Mucosa of descending colon (tissue), 3 donors: ENCODE measurements around the gene GAA. TPM values are rescaled to one million over a fixed set of nuclear protein-coding genes. Genes with fewer than 3 reads are reported as not detected.

Source experiments
- ATAC-seq: fragments of 200-7000 bp; cut with Tn5 transposase; one replicate; pipeline ENCODE4 v1.9.1; 2020; ENCODE audit warnings: mild to moderate bottlenecking, moderate library complexity
- DNase-seq, 3 donors: peaks; one replicate each; pipeline ENCODE4 v3.0.0-alpha.2; 2020
- H3K36me3 ChIP-seq: fragments of 200-600 bp; one replicate; pipeline ENCODE4 v1.8.0; 2021; ENCODE audit warnings: low read depth, mild to moderate bottlenecking
- H3K4me1 ChIP-seq: fragments of 200-600 bp; one replicate; pipeline ENCODE4 v1.8.0; 2021; ENCODE audit warnings: low read depth, mild to moderate bottlenecking
- H3K4me3 ChIP-seq: fragments of 200-600 bp; one replicate; pipeline ENCODE4 v1.8.0; 2021; ENCODE audit warnings: mild to moderate bottlenecking
- H3K9me3 ChIP-seq: fragments of 200-600 bp; one replicate; pipeline ENCODE4 v1.8.0; 2021; ENCODE audit warnings: mild to moderate bottlenecking
- intact Hi-C, 2 donors: fragments of 100-400 bp; cut with DNase I in 1 of 2; cut with micrococcal nuclease in 1 of 2; formaldehyde crosslinking; loops; one replicate each; pipeline versions ENCODE4 v1.11.0 to v1.11.1; 2022; cut with DNase I, micrococcal nuclease
- total RNA-seq, 3 donors: library from RNA; stranded (reverse); fragmentation: NEBNext Ultra II Directional in 2 of 3; extraction: Animal tissue kit (Norgen Biotek cat#: 25700) in 2 of 3; gene quantifications; one replicate each; pipeline versions ENCODE4 v1.2.1 to v1.2.4, GENCODE V29; 2021 to 2023
- TF ChIP-seq, protein P1 (sequence below): fragments of 200-600 bp; IDR thresholded peaks from one replicate; pipeline ENCODE4 v1.8.0; 2022; ENCODE audit warnings: antibody characterized with exemption, mild to moderate bottlenecking
- donor health status: DM: no; HTN: no; CAD: no; lungs with moderate emphysema.
- donor health status: DM: no; HTN: no; CAD: no.
- donor health status: DM: no; HTN: yes; CAD: no.

Gene GAA
- total RNA-seq, 3 donors from 2014 or later: 23.4 to 50.0 (median 49.3) TPM

DNA sequence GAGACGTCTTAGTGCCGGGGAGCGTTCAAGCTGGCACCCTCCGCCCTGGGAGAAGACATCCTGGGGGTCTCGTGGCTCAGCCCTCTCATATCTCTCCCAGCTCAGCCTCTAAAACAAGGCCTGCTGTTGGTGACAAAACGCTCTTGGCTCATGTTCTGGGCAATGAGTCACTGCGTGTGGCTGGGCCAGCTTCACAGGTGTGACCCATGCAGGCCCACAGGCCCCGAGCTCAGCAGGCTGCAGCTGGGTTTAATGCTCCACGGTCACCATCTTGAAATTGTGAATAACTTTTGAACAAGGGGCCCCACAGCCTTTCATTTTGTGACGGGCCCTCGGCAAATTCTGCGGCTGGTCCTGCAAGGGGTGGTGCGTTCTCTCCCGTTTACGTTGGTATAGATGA is 22.4 kb downstream of the GAA start:
- Histone ChIP-seq H3K4me1 (no peaks in the 10 kb centered on the region), H3K9me3 (no peaks in the 10 kb centered on the region), H3K4me3 (no peak overlapping the region), H3K36me3 (no peaks in the 10 kb centered on the region)
- DNase-seq: no peak
- intact Hi-C loops: no loop called here
- TF ChIP-seq, protein P1, sequence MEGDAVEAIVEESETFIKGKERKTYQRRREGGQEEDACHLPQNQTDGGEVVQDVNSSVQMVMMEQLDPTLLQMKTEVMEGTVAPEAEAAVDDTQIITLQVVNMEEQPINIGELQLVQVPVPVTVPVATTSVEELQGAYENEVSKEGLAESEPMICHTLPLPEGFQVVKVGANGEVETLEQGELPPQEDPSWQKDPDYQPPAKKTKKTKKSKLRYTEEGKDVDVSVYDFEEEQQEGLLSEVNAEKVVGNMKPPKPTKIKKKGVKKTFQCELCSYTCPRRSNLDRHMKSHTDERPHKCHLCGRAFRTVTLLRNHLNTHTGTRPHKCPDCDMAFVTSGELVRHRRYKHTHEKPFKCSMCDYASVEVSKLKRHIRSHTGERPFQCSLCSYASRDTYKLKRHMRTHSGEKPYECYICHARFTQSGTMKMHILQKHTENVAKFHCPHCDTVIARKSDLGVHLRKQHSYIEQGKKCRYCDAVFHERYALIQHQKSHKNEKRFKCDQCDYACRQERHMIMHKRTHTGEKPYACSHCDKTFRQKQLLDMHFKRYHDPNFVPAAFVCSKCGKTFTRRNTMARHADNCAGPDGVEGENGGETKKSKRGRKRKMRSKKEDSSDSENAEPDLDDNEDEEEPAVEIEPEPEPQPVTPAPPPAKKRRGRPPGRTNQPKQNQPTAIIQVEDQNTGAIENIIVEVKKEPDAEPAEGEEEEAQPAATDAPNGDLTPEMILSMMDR: no peak
- ATAC-seq: no peak

DNA sequence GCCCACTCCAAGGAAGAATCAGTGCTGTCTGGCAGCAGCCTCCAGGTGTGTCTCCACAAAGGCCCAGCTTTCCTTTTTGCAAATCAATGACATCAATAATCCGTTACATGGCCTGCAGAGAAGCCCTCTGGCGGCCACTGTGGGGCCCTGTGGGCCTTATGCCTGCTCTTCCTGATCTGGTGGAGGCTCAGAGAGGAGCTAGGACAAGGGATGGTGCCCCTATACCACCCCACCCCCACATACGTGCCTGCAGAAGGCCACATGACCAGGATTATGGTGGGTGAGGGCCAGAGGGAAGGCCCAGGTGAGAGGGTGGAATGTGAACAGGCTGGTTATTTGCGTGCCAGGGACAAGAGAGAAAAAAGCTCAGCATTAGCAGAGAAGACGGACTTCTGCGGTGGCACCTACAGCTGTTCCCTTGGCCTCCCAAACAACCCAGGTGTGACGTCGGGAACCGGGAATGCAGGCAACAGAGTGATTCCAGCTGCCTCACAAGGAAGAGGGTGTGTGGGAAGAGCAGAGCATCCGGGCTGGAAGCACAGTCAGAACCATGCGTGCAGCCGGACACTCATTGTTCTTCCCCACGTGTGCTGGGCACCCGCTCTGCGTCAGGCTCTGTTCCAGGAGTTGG is 23.1 kb downstream of the GAA start:
- Histone ChIP-seq H3K4me1 (no peaks in the 10 kb centered on the region), H3K9me3 (no peaks in the 10 kb centered on the region), H3K4me3 (no peak overlapping the region), H3K36me3 (no peaks in the 10 kb centered on the region)
- TF ChIP-seq, protein P1: no peak
- intact Hi-C loops: no loop called here
- DNase-seq (no peak), ATAC-seq (peak; percentile 44)

- intact Hi-C loops: no loop called here
- TF ChIP-seq, protein P1: no peak
- Histone ChIP-seq H3K4me3 (no peak overlapping the region), H3K9me3 (no peaks in the 10 kb centered on the region), H3K36me3 (no peaks in the 10 kb centered on the region), H3K4me1 (no peaks in the 10 kb centered on the region)
- ATAC-seq (no peak), DNase-seq (no peak)
Observed at GRCh38 chr17:80125656-80126448, 24.5 kb downstream of the GAA start.

DNA sequence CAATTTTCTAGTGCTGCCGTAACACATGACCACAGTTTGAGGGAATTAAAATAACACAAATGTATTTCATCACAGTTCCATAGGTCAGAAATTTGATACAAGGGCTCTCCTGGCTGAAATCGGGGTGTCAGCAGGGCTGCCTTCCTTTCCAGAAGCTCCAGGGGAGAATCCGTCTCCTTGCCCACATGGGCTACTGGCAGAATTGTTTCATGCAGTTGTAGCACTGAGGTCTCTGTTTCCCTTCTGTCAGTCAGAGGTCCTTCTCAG is 25.0 kb downstream of the GAA start:
- TF ChIP-seq, protein P1: no peak
- intact Hi-C loops: no loop called here
- DNase-seq (no peak), ATAC-seq (no peak)
- Histone ChIP-seq H3K9me3 (no peaks in the 10 kb centered on the region), H3K36me3 (no peaks in the 10 kb centered on the region), H3K4me1 (no peaks in the 10 kb centered on the region), H3K4me3 (no peak overlapping the region)

DNA sequence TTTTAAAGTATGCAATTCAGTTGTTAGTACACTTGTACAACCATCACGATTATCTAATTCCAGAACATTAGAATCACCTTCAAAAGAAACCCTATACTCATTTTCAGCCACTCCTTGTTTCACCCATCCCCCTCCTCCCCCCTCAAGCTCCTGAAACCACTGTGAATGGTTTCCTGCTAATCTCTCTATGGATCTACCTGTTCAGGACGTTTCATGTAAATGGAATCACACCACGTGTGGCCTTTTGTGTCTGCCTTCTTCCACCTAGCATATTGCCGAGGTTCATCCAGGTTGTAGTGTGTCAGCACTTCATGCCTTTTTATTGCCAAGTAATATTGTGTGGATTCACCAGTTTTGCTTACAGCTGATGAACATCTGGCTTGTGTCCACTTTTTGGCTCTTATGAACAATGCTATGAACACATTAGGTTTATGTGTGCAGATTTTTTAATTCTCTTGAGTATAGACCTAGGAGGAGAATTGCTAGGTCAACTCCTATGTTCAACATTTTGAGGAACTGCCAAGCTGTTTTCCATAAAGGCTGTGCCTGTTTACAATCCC is 27.7 kb downstream of the GAA start:
- DNase-seq: no peak
- H3K4me1 ChIP-seq: no peaks in the 10 kb centered on the region
- TF ChIP-seq, protein P1: no peak

More for the DNA sequence above, 27.7 kb downstream of the GAA start:
- no peak for ATAC-seq
- Histone ChIP-seq H3K36me3 (no peaks in the 10 kb centered on the region), H3K9me3 (no peaks in the 10 kb centered on the region), H3K4me3 (no peak overlapping the region)
- intact Hi-C loops: no loop called here
